ENCODE measurements around the gene NPR2.

DNA sequence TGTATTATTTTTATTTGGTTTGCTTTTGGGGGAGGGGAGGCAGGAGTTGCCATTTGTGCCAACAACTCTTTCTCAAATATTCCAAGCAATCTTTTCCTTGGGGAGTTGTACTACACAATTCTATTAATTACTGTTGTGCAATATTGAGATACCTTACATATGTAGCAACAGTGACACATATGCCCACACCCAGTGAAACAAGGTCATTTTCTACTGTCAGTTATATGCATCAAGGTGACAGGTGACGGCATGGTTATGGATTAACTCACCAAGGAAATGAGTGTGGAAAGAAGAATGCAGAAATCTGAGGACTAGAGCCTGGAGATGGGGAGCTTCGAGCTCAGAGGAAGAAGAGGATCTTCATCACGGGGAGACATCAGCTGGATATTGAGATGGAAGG, 19.4 kb upstream of the NPR2 start:
- TF ChIP-seq, protein P1, sequence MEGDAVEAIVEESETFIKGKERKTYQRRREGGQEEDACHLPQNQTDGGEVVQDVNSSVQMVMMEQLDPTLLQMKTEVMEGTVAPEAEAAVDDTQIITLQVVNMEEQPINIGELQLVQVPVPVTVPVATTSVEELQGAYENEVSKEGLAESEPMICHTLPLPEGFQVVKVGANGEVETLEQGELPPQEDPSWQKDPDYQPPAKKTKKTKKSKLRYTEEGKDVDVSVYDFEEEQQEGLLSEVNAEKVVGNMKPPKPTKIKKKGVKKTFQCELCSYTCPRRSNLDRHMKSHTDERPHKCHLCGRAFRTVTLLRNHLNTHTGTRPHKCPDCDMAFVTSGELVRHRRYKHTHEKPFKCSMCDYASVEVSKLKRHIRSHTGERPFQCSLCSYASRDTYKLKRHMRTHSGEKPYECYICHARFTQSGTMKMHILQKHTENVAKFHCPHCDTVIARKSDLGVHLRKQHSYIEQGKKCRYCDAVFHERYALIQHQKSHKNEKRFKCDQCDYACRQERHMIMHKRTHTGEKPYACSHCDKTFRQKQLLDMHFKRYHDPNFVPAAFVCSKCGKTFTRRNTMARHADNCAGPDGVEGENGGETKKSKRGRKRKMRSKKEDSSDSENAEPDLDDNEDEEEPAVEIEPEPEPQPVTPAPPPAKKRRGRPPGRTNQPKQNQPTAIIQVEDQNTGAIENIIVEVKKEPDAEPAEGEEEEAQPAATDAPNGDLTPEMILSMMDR (IDR thresholded peaks at IDR 0.05) = no peak
- TF ChIP-seq POLR2A (IDR thresholded peaks at IDR 0.05) (no peak), EP300 (IDR thresholded peaks at IDR 0.05) (no peak)
